GM21717 (cell line): ENCODE data around the gene VHLL.

ENCODE experiments used
- ATAC-seq: cut with Tn5 transposase; IDR thresholded peaks from one replicate; pipeline ENCODE4 v1.9.1; 2021; ENCODE audit warnings: mild to moderate bottlenecking, moderate library complexity; ENCODE audit not compliant: unreplicated experiment

VHLL gene

GRCh38 chr1:156257711-156258110, 41.4 kb downstream of the VHLL start:
- no peak for ATAC-seq

DNA sequence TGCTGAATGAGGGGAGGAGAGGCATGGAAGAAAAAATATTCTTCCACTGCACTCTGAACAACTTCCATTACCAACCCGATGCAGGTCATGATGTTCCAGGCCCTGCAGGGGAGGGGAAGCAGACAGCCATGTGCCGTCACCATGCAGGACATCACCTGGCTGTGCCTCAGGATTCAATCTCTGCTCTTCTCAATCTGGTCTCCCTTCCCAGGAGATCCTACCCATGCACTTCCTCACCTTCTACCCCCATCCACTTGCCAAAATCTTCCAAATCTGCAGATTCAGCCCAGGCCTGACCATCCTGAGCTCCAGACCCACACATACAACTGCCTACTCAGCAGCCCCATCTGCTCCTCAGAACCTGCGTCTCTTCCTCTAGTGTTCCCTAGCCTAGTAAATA, 45.5 kb downstream of the VHLL start:
- ATAC-seq = no peak

GRCh38 chr1:156251527-156251926, 47.6 kb downstream of the VHLL start:
- no peak for ATAC-seq

DNA sequence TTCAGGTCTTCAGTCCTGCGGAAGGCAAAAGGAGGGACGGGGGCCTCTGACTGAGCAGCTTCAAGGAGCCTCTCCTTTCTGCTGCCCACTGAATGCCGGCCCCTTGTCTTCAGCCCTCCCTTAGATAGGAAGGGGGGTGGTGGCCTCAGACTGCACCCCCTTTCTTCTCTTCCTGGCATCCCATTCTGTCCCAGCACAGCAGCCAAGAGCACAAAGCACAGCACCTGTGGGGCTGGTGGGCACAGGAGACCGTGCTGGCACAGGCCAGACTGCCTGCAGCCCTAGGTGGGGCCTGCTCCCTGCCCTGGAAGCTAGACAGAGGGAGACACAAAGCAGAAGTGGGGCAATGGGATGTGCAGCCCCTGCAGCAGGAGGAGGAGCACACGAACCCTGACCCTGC, 49.5 kb downstream of the VHLL start:
- no peak for ATAC-seq
